Bronchial epithelial cell (primary cell): Measurements from ENCODE around the gene STK32B. TPM values are rescaled to one million over a fixed set of nuclear protein-coding genes. Genes with fewer than 3 reads are reported as not detected.

Experiments
- DNase-seq: peaks from one replicate; pipeline ENCODE4 v3.0.0-alpha.2; 2010; ENCODE audit warnings: low read depth
- FAIRE-seq: peaks from 2 replicates; lab custom pipeline; 2011; peaks lifted over from hg19 to GRCh38; lab: Jason Lieb, UNC
- H3K27me3 ChIP-seq: 2 replicates; pipeline ENCODE4 v1.5.1; 2011; ENCODE audit warnings: low read length; ENCODE audit not compliant: control insufficient read depth, insufficient read depth
- H3K36me3 ChIP-seq: 2 replicates; pipeline ENCODE4 v1.5.1; 2011; ENCODE audit warnings: low read length; ENCODE audit not compliant: control insufficient read depth, insufficient read depth
- H3K4me3 ChIP-seq: 2 replicates; pipeline ENCODE4 v1.5.1; 2011; ENCODE audit warnings: mild to moderate bottlenecking, low read depth, low read length, control low read depth
- total RNA-seq: library from RNA; depleted of rRNA; stranded (reverse); fragments of >200 nt; gene quantifications from 2 replicates; pipeline ENCODE4 v1.2.1, GENCODE V29; 2014
- TF ChIP-seq, protein P1 (sequence below): IDR thresholded peaks from 2 replicates; pipeline ENCODE4 v1.5.1; 2011; ENCODE audit warnings: mild to moderate bottlenecking, moderate library complexity, low read length, control low read depth, inconsistent platforms; ENCODE audit not compliant: insufficient read depth, severe bottlenecking

STK32B gene
- total RNA-seq, 1 donor from 2014 or later, result under 0.01 TPM

DNA sequence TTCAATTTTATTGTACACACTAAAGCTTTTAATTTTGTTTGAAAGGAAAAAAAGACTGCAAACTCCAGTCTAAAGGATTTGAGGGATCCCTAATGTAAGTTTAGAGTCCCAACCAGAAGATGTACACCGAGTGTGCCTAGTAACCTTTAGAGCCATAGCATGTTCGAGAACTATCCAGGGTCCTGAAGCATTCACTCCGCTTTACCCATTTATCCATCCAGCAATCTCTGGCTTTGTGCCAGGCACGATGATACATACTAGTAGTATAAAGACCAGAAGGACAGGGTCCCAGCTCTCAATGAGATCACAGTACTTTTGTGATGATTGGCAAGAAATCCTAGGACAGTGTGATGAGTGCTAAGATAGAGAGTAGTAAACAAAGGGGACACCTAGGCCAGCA, 168.7 kb downstream of the STK32B start:
- no peaks in the 10 kb centered on the region for H3K27me3 ChIP-seq
- TF ChIP-seq, protein P1, sequence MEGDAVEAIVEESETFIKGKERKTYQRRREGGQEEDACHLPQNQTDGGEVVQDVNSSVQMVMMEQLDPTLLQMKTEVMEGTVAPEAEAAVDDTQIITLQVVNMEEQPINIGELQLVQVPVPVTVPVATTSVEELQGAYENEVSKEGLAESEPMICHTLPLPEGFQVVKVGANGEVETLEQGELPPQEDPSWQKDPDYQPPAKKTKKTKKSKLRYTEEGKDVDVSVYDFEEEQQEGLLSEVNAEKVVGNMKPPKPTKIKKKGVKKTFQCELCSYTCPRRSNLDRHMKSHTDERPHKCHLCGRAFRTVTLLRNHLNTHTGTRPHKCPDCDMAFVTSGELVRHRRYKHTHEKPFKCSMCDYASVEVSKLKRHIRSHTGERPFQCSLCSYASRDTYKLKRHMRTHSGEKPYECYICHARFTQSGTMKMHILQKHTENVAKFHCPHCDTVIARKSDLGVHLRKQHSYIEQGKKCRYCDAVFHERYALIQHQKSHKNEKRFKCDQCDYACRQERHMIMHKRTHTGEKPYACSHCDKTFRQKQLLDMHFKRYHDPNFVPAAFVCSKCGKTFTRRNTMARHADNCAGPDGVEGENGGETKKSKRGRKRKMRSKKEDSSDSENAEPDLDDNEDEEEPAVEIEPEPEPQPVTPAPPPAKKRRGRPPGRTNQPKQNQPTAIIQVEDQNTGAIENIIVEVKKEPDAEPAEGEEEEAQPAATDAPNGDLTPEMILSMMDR, result no peak
- FAIRE-seq, result no peak
- no peak for DNase-seq
- no peaks in the 10 kb centered on the region for H3K36me3 ChIP-seq
- no peak overlapping the region for H3K4me3 ChIP-seq

DNA sequence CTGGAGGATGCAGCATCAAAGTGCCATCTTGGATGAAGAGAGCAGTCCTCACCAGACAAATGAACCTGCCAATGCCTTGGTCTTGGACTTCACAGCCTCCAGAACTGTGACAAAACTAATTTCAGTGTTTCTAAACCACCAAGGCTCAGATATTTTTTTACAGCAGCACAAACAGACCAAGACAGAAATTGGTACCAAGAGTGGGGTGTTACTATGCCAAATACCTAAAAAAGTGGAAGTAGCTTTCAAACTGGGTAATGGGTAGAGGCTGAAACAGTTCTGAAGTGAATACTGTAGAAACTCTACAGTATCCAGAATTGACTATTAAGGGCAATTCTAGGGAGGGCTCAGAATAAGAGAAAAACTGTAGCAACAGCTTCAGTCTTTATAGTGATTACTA, 170.8 kb downstream of the STK32B start:
- no peak overlapping the region for H3K4me3 ChIP-seq
- peak; percentile 13 for FAIRE-seq
- TF ChIP-seq, protein P1, result no peak
- no peak for DNase-seq
- H3K36me3 ChIP-seq, result no peaks in the 10 kb centered on the region
- no peaks in the 10 kb centered on the region for H3K27me3 ChIP-seq

DNA sequence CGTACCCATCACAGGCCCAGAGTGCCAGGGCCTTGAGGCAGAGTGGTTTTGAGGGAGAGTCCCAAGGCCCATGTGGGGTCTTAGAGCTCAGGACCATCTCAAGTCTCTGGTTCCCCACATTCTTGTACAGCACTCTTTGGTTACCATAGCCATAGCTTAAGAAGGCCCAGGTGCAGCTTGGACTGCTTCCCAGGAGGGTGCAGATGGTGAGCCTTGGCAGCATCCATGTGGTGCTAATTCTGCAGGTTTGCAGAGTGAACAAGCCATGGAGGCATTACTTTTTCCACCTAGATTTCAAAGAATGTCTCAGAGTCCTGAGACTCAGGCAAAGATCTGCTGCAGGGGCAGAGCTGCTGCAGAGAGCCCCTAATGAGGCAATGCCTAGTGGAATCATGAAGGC, 171.7 kb downstream of the STK32B start:
- Histone ChIP-seq H3K4me3 (no peak overlapping the region), H3K27me3 (no peaks in the 10 kb centered on the region), H3K36me3 (no peaks in the 10 kb centered on the region)
- no peak for DNase-seq
- FAIRE-seq, result no peak
- TF ChIP-seq, protein P1, result no peak

DNA sequence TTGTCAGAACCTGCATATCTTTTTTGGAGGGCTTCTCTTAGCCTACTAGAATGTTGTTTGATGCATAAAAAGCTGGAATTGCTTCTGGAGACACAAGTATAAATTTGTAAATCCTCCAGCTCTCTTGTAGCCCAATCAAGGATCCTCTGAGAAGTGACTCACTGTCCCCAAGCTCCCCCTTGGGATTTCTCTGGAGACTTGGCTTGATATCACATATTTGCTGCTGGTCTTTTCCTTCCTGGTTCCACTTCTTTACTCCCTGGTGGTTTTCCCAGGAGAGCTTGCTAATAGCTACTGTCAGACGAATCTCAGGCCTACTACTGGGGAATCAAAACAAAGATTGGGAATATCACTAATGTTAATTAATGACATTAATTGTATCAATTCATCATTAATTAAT, 173.1 kb downstream of the STK32B start:
- Histone ChIP-seq H3K36me3 (no peaks in the 10 kb centered on the region), H3K4me3 (no peak overlapping the region), H3K27me3 (no peaks in the 10 kb centered on the region)
- DNase-seq (no peak), FAIRE-seq (no peak)
- TF ChIP-seq, protein P1, result no peak

DNA sequence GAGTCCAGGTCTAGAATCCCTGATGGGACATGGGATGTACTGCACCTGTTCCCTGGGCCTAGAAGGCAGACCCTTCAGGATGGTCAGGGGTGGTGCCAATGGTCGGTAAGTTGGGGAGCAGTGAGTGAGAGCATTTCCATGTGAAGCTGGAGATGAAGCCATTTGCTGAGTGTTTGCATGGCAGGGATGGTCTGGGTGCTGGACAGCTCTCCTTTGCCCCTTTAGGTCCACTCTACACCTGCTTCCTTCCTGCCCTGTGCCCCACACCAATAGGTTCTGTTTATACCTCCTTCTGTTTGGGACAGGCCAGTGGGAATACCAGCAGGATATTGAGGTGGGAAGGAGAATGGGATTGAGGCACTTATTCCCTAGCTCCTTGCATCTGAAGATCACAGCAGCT, 181.3 kb downstream of the STK32B start:
- FAIRE-seq, result no peak
- H3K27me3 ChIP-seq, result no peaks in the 10 kb centered on the region

More for the DNA sequence above, 181.3 kb downstream of the STK32B start:
- no peak for DNase-seq
- TF ChIP-seq, protein P1, result no peak
- no peaks in the 10 kb centered on the region for H3K36me3 ChIP-seq
- H3K4me3 ChIP-seq, result no peak overlapping the region
